ENCODE data around the gene PPP1R1A. TPM values are rescaled to one million over a fixed set of nuclear protein-coding genes. Genes with fewer than 3 reads are reported as not detected.

The PPP1R1A gene
- total and polyA plus RNA-seq, 7 donors: 93.7 to 360 (median 215) TPM

DNA sequence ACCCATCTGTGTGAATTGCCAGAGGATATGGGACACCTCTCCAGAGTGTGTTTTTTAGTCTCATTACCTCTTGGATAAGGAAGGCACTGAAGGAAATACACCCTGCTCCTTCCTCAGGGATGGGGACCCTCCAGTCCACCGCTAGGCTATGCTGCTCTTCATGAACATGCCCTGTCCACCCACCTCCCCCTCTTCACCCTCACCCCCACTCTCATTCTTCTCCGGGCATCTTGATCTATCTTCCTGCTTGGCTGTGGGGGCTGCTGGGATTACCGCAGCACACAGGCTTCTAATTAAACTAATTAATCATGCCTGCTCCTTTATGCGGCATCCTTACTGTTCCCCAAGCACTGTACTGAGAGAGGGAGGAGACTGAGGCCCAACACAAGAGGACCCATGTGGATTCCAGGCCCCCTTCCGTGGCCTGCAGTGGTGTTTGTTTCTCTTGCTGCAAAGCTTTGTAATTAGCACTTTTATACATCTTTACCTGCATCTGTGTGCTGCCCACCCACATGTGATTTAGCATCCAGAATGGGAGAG is 46.6 kb downstream of the PPP1R1A start:
- no peak for DNase-seq
- intact Hi-C loops (cut with DNase I): no loop called here
- H3K27me3 ChIP-seq (ENCODE audit: insufficient read depth in 3 of 3, low read length in 2 of 3): no peaks in the 10 kb centered on the region
- no peaks in the 10 kb centered on the region for H3K9me3 ChIP-seq
- no peak overlapping the region for H3K27ac ChIP-seq
- H3K4me3 ChIP-seq: no peak overlapping the region
- ATAC-seq: no peak
- WGBS, 3 donors: 64 to 76% (median 72%) methylated on average over 5 of the region's 5 CpGs
- TF ChIP-seq, protein P1, sequence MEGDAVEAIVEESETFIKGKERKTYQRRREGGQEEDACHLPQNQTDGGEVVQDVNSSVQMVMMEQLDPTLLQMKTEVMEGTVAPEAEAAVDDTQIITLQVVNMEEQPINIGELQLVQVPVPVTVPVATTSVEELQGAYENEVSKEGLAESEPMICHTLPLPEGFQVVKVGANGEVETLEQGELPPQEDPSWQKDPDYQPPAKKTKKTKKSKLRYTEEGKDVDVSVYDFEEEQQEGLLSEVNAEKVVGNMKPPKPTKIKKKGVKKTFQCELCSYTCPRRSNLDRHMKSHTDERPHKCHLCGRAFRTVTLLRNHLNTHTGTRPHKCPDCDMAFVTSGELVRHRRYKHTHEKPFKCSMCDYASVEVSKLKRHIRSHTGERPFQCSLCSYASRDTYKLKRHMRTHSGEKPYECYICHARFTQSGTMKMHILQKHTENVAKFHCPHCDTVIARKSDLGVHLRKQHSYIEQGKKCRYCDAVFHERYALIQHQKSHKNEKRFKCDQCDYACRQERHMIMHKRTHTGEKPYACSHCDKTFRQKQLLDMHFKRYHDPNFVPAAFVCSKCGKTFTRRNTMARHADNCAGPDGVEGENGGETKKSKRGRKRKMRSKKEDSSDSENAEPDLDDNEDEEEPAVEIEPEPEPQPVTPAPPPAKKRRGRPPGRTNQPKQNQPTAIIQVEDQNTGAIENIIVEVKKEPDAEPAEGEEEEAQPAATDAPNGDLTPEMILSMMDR (IDR thresholded peaks at IDR 0.05): no peak
- H3K4me1 ChIP-seq: no peaks in the 10 kb centered on the region
- H3K36me3 ChIP-seq (ENCODE audit: insufficient read depth in 1 of 2, low read depth in 1 of 2): no peaks in the 10 kb centered on the region

DNA sequence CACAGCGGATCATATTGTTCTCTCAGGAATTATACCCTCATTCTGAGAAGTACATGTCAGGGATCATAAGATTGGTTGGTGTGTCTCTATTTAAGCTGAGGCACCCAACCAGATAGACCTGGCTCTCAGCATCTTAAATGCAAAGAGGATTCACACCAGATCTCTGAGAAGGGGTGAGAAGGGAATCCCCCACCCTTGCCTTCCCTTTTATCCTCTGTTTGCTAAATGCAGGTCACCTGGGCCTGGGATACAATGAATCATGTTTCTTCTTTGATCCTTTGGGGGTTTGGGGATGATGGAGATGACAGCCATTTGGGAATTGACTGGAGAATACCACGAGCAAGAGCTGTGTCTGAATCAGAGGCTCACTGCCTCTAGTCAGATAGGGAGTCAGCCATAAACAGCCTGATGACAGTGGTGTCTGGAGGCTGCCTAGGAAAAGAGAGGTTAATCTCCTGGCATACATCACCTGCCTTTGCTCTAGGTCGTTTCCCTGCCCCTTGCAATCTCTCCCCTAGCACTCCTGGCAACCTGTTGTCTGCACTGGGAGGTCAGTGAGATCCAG is 50.2 kb downstream of the PPP1R1A start:
- TF ChIP-seq, protein P1 (IDR thresholded peaks at IDR 0.05): no peak
- ATAC-seq (no peak), DNase-seq (no peak)
- Histone ChIP-seq H3K4me1 (no peaks in the 10 kb centered on the region), H3K36me3 (ENCODE audit: insufficient read depth in 1 of 2, low read depth in 1 of 2) (no peaks in the 10 kb centered on the region), H3K9me3 (no peaks in the 10 kb centered on the region), H3K27me3 (ENCODE audit: insufficient read depth in 3 of 3, low read length in 2 of 3) (no peaks in the 10 kb centered on the region), H3K27ac (no peak overlapping the region), H3K4me3 (no peak overlapping the region)
- WGBS, 3 donors: 54 to 60% (median 58%) methylated on average over 3 of the region's 3 CpGs
- intact Hi-C loops (cut with DNase I): no loop called here

DNA sequence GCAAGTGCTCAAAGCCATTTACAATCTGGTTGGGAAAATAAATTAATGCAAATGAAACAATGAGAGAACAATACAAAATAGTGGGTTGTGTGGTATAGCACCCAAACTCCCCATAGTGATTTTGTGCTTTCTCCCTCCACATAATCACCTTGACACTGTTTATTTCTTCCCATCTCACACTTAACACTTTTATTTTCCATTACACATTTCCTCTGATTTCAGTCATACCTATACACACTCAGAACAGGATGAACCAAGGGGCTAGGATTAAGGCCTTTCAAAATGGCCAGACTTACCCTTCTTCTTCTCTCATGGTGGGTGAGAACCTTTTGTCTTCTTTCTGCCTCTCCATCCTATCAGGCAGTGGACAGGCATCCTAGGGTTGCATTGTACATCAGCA is 53.0 kb downstream of the PPP1R1A start:
- H3K4me3 ChIP-seq: no peak overlapping the region
- no peak overlapping the region for H3K27ac ChIP-seq
- no peaks in the 10 kb centered on the region for H3K9me3 ChIP-seq
- intact Hi-C loops (cut with DNase I): no loop called here
- peaks cover 0 to 3% (median 0%) of the 10 kb centered on the region in 3 donors for H3K27me3 ChIP-seq (ENCODE audit: insufficient read depth in 3 of 3, low read length in 2 of 3)
- no peaks in the 10 kb centered on the region for H3K36me3 ChIP-seq (ENCODE audit: insufficient read depth in 1 of 2, low read depth in 1 of 2)
- ATAC-seq (no peak), DNase-seq (no peak)
- no peaks in the 10 kb centered on the region for H3K4me1 ChIP-seq
- TF ChIP-seq, protein P1 (IDR thresholded peaks at IDR 0.05): no peak

DNA sequence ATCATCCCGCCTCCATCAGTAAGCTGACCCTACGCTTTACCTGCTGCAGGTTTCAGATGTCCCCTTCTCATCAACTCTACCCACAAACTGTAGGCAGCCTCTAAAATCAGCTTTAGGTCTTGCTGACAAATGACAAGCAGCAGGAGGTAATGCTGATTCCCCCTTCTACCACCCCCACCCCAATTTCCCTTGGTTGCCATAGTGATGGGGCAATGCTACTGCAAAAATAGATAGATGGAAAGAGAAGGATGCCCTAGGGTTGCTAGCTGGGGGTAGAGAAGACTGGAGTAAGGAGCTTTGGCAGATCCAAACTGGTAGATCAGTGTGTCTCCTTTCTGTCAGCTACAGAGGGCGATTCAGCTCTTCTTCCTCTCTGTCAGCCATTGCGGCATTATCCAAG is 58.9 kb downstream of the PPP1R1A start:
- ATAC-seq (no peak), DNase-seq (no peak)
- Histone ChIP-seq H3K36me3 (ENCODE audit: insufficient read depth in 1 of 2, low read depth in 1 of 2) (no peaks in the 10 kb centered on the region), H3K4me1 (no peaks in the 10 kb centered on the region), H3K9me3 (no peaks in the 10 kb centered on the region), H3K27me3 (ENCODE audit: insufficient read depth in 3 of 3, low read length in 2 of 3) (peaks cover 0 to 3% (median 0%) of the 10 kb centered on the region in 3 donors), H3K4me3 (no peak overlapping the region), H3K27ac (no peak overlapping the region)
- TF ChIP-seq, protein P1 (IDR thresholded peaks at IDR 0.05): no peak
- intact Hi-C loops (cut with DNase I): no loop called here
- WGBS, 3 donors: 82 to 96% (median 86%) methylated on average over 4 of the region's 4 CpGs

Other genes starting within 250 kb of the PPP1R1A start
- gene GPR84, start 224.2 kb downstream of the PPP1R1A start, total RNA-seq: under 1 TPM in 1 of 4 donors, not detected in 3; 0.40 TPM
- gene GPR84, start 224.2 kb downstream of the PPP1R1A start, polyA plus RNA-seq: under 1 TPM in 1 of 3 donors, not detected in 2; 0.16 TPM
- gene ZNF385A, start 203.9 kb downstream of the PPP1R1A start, total RNA-seq: 10 to 100 TPM; 25.5 to 85.8 (median 68.9) TPM
- 10 to 100 TPM in 2 of 3 donors, 1 to 10 TPM in 1; 4.9 to 28.0 (median 24.5) TPM for gene ZNF385A, start 203.9 kb downstream of the PPP1R1A start, polyA plus RNA-seq
- gene ITGA5, start 169.4 kb downstream of the PPP1R1A start, total RNA-seq: 10 to 100 TPM; 24.0 to 80.3 (median 41.9) TPM
- 100 to 1,000 TPM in 1 of 3 donors, 10 to 100 TPM in 2; 13.7 to 244 (median 39.7) TPM for gene ITGA5, start 169.4 kb downstream of the PPP1R1A start, polyA plus RNA-seq
- under 1 TPM in 1 of 4 donors, not detected in 3; 0.94 TPM for gene GTSF1, start 115.1 kb downstream of the PPP1R1A start, total RNA-seq
- not detected for gene GTSF1, start 115.1 kb downstream of the PPP1R1A start, polyA plus RNA-seq
- 1 to 10 TPM; 3.2 to 4.7 (median 4.1) TPM for gene NCKAP1L, start 90.9 kb downstream of the PPP1R1A start, total RNA-seq
- gene NCKAP1L, start 90.9 kb downstream of the PPP1R1A start, polyA plus RNA-seq: under 1 TPM; 0.44 to 0.81 (median 0.75) TPM
- 1 to 10 TPM; 1.2 to 2.6 (median 1.7) TPM for gene PDE1B, start 39.1 kb downstream of the PPP1R1A start, total RNA-seq
- 1 to 10 TPM; 1.1 to 1.8 (median 1.1) TPM for gene PDE1B, start 39.1 kb downstream of the PPP1R1A start, polyA plus RNA-seq
- not detected for gene LACRT, start 46.2 kb upstream of the PPP1R1A start, total RNA-seq
- gene LACRT, start 46.2 kb upstream of the PPP1R1A start, polyA plus RNA-seq: not detected
- gene DCD, start 59.7 kb upstream of the PPP1R1A start, total RNA-seq: not detected
- gene DCD, start 59.7 kb upstream of the PPP1R1A start, polyA plus RNA-seq: not detected